Neural progenitor cell (in vitro differentiated cells): ENCODE results near the gene ITPR2. TPM values are rescaled to one million over a fixed set of nuclear protein-coding genes. Genes with fewer than 3 reads are reported as not detected.

ENCODE experiments used
- DNase-seq: peaks from one replicate; pipeline ENCODE4 v3.0.0-alpha.2; 2016; ENCODE audit warnings: low spot score
- H2AFZ ChIP-seq: fragments of 200-600 bp; sonication (generic); replicated peaks from 2 replicates; pipeline ENCODE4 v1.6.1; 2016; ENCODE audit warnings: antibody characterized with exemption
- H3F3A ChIP-seq: fragments of 200-600 bp; sonication (generic); 2 replicates; pipeline ENCODE4 v1.6.1; 2016; ENCODE audit warnings: antibody characterized with exemption, low read depth
- H3K27ac ChIP-seq: fragments of 200-600 bp; sonication (generic); 2 replicates; pipeline ENCODE4 v1.5.1; 2016; ENCODE audit warnings: mild to moderate bottlenecking
- H3K27me3 ChIP-seq: fragments of 200-600 bp; sonication (generic); 2 replicates; pipeline ENCODE4 v1.6.1; 2016; ENCODE audit warnings: mild to moderate bottlenecking, moderate library complexity
- H3K36me3 ChIP-seq: fragments of 200-600 bp; sonication (generic); 2 replicates; pipeline ENCODE4 v1.5.1; 2016
- H3K4me1 ChIP-seq: fragments of 200-600 bp; sonication (generic); 2 replicates; pipeline ENCODE4 v1.6.1; 2016; ENCODE audit warnings: mixed run types
- H3K4me2 ChIP-seq: fragments of 200-600 bp; sonication (generic); 2 replicates; pipeline ENCODE4 v1.6.1; 2016
- H3K4me3 ChIP-seq: fragments of 200-600 bp; sonication (generic); 2 replicates; pipeline ENCODE4 v1.5.1; 2016
- H3K79me2 ChIP-seq: fragments of 200-600 bp; sonication (generic); 2 replicates; pipeline ENCODE4 v1.6.1; 2016; ENCODE audit warnings: low read depth
- H3K9ac ChIP-seq: fragments of 200-600 bp; sonication (generic); 2 replicates; pipeline ENCODE4 v1.6.1; 2016
- H3K9me3 ChIP-seq: fragments of 200-600 bp; sonication (generic); 2 replicates; pipeline ENCODE4 v1.5.1; 2016; ENCODE audit warnings: low read depth
- H4K20me1 ChIP-seq: fragments of 200-600 bp; sonication (generic); 2 replicates; pipeline ENCODE4 v1.6.1; 2016; ENCODE audit warnings: low read depth
- H3K27ac Mint-ChIP-seq: 3 replicates; pipeline ENCODE4 v1.8.0; 2021; ENCODE audit warnings: mixed read lengths
- H3K27me3 Mint-ChIP-seq: 2 replicates; pipeline ENCODE4 v1.8.0; 2022; ENCODE audit warnings: low read depth, mild to moderate bottlenecking, inconsistent platforms, moderate library complexity, mixed read lengths; ENCODE audit not compliant: insufficient read depth
- H3K36me3 Mint-ChIP-seq: 3 replicates; pipeline ENCODE4 v1.8.0; 2021; ENCODE audit warnings: mixed read lengths
- H3K4me1 Mint-ChIP-seq: 3 replicates; pipeline ENCODE4 v1.8.0; 2021; ENCODE audit warnings: mixed read lengths
- H3K4me3 Mint-ChIP-seq: 3 replicates; pipeline ENCODE4 v1.8.0; 2021; ENCODE audit warnings: mild to moderate bottlenecking, moderate library complexity, mixed read lengths
- H3K9me3 Mint-ChIP-seq: 3 replicates; pipeline ENCODE4 v1.8.0; 2020; ENCODE audit warnings: mixed read lengths
- EZH2 ChIP-seq: fragments of 200-600 bp; sonication (generic); IDR thresholded peaks from 2 replicates; pipeline ENCODE4 v1.6.1; 2017; ENCODE audit warnings: antibody characterized with exemption, mild to moderate bottlenecking, moderate library complexity
- EZH2phosphoT487 ChIP-seq: fragments of 200-600 bp; sonication (generic); IDR thresholded peaks from 2 replicates; pipeline ENCODE4 v1.6.1; 2017; ENCODE audit warnings: antibody characterized with exemption
- total RNA-seq: library from RNA; depleted of rRNA; stranded (reverse); fragments of >200 nt; gene quantifications from 2 replicates; pipeline ENCODE4 v1.2.3, GENCODE V29; 2015; ENCODE audit warnings: low replicate concordance
- TF ChIP-seq, protein P1 (sequence below): fragments of 200-600 bp; sonication (generic); IDR thresholded peaks from 2 replicates; pipeline ENCODE4 v1.5.1; 2017; ENCODE audit warnings: antibody characterized with exemption, mild to moderate bottlenecking

The ITPR2 gene
- total RNA-seq, 1 donor from 2014 or later = 11.4 TPM

DNA sequence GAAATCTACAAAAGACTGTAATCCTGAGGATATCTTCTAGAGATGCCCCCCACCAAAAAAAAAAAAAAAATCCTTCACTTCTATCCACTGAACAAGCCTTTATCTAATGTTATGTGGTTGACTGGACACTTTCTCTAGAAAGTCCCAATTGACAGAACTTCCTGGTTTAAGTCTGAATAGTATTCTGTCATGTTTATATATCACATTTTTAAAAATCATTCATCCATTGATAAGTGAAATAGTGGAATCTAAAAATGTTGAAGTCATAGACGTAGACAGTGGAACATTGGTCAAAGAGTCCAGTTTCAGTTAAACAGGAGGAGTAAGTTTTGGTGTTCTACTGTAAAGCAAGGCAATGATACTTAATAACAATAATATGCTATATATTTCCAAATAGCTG, 340.6 kb downstream of the ITPR2 start:
- H3K36me3 ChIP-seq = no peaks in the 10 kb centered on the region
- H3F3A ChIP-seq = no peaks in the 10 kb centered on the region
- H3K27me3 ChIP-seq = no peaks in the 10 kb centered on the region
- H3K9me3 ChIP-seq = no peaks in the 10 kb centered on the region
- Mint-ChIP-seq H3K4me3 (no peak overlapping the region), H3K4me1 (peaks cover 17% of the 10 kb centered on the region), H3K27ac (no peak overlapping the region), H3K36me3 (no peaks in the 10 kb centered on the region), H3K9me3 (no peaks in the 10 kb centered on the region), H3K27me3 (peaks cover 2% of the 10 kb centered on the region)
- DNase-seq = no peak
- TF ChIP-seq, protein P1, sequence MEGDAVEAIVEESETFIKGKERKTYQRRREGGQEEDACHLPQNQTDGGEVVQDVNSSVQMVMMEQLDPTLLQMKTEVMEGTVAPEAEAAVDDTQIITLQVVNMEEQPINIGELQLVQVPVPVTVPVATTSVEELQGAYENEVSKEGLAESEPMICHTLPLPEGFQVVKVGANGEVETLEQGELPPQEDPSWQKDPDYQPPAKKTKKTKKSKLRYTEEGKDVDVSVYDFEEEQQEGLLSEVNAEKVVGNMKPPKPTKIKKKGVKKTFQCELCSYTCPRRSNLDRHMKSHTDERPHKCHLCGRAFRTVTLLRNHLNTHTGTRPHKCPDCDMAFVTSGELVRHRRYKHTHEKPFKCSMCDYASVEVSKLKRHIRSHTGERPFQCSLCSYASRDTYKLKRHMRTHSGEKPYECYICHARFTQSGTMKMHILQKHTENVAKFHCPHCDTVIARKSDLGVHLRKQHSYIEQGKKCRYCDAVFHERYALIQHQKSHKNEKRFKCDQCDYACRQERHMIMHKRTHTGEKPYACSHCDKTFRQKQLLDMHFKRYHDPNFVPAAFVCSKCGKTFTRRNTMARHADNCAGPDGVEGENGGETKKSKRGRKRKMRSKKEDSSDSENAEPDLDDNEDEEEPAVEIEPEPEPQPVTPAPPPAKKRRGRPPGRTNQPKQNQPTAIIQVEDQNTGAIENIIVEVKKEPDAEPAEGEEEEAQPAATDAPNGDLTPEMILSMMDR = no peak
- TF ChIP-seq EZH2phosphoT487 (no peak), EZH2 (no peak)
- H3K4me1 ChIP-seq = no peaks in the 10 kb centered on the region
- H3K9ac ChIP-seq = no peak overlapping the region
- H2AFZ ChIP-seq = no peak overlapping the region
- no peak overlapping the region for H3K27ac ChIP-seq
- no peak overlapping the region for H3K4me2 ChIP-seq
- H3K79me2 ChIP-seq = no peaks in the 10 kb centered on the region
- H3K4me3 ChIP-seq = no peak overlapping the region
- H4K20me1 ChIP-seq = no peaks in the 10 kb centered on the region

DNA sequence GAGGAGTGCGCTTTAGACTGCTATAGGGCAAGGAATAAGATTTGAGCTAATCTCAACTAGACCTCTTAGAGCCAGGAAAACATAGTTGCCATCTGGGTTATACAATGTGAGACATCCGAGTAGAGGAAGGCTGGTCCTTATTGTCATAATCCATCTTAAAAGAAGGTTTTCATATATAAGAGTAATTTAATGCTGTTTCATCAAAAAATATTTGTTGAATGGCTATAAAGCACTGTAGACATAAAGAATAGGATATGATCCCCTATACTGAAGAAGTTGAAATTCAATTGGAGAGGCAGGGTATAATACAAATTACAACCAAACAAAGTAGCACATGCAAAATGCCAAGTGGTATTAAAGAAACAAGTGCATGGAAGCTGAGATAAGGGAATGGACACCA, 343.1 kb downstream of the ITPR2 start:
- Mint-ChIP-seq H3K27me3 (peaks cover 2% of the 10 kb centered on the region), H3K36me3 (no peaks in the 10 kb centered on the region), H3K4me1 (peaks cover 23% of the 10 kb centered on the region), H3K4me3 (no peak overlapping the region), H3K9me3 (no peaks in the 10 kb centered on the region), H3K27ac (no peak overlapping the region)
- Histone ChIP-seq H3K79me2 (no peaks in the 10 kb centered on the region), H4K20me1 (no peaks in the 10 kb centered on the region), H3K4me1 (no peaks in the 10 kb centered on the region), H3K4me3 (no peak overlapping the region), H3K27ac (no peak overlapping the region), H3K9ac (no peak overlapping the region), H3K36me3 (no peaks in the 10 kb centered on the region), H3F3A (no peaks in the 10 kb centered on the region), H3K27me3 (no peaks in the 10 kb centered on the region), H3K4me2 (no peak overlapping the region), H2AFZ (no peak overlapping the region), H3K9me3 (no peaks in the 10 kb centered on the region)
- no peak for DNase-seq
- TF ChIP-seq EZH2 (no peak), EZH2phosphoT487 (no peak)
- TF ChIP-seq, protein P1 = no peak

DNA sequence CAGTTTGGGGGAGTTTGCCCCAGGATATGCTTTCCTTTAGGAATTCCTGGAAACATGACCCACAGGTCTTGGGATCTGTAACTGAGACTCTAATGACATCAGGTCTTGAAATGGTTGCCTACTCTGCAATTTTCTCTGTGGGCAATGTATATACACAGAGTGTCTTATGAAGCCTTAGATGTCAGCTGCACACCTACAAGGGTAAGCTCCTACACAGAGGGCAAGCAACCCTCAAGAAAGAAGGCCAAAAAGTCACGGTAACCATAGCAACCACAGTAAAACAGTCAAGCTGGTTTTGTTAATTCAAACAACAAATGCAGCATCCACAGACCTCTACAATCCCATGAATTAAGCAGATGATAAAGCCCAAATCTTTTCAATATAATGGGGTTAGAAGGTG, 344.6 kb downstream of the ITPR2 start:
- H4K20me1 ChIP-seq = no peaks in the 10 kb centered on the region
- TF ChIP-seq EZH2phosphoT487 (no peak), EZH2 (no peak)
- TF ChIP-seq, protein P1 = no peak
- H3K36me3 ChIP-seq = no peaks in the 10 kb centered on the region
- no peaks in the 10 kb centered on the region for H3K79me2 ChIP-seq
- H3K4me3 ChIP-seq = no peak overlapping the region
- Mint-ChIP-seq H3K9me3 (no peaks in the 10 kb centered on the region), H3K36me3 (no peaks in the 10 kb centered on the region), H3K27me3 (peaks cover 2% of the 10 kb centered on the region), H3K4me3 (no peak overlapping the region), H3K27ac (no peak overlapping the region), H3K4me1 (peaks cover 25% of the 10 kb centered on the region)
- no peak overlapping the region for H3K9ac ChIP-seq
- no peak overlapping the region for H3K4me2 ChIP-seq
- peak; percentile 34 for DNase-seq
- no peaks in the 10 kb centered on the region for H3F3A ChIP-seq
- no peak overlapping the region for H3K27ac ChIP-seq
- no peaks in the 10 kb centered on the region for H3K27me3 ChIP-seq
- no peak overlapping the region for H2AFZ ChIP-seq
- H3K9me3 ChIP-seq = no peaks in the 10 kb centered on the region
- no peaks in the 10 kb centered on the region for H3K4me1 ChIP-seq

DNA sequence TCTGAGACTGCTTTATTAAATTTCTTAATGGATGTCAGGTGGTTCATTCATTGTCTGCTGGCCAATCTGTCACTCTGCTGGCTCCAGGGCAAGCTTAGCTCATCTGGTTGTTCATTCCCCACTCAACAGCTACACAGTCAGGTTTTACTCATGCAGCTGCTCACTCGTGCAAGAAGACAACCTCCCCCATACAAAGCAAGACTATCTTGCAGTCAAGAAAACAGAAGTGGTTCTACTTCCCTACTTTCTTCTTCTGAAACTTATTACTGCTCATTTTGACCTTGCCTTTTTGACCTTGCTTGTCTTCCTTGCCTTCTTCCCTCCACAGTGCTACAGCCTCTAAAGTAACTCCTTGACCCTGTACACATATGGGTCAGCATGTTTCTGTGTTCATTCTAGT, 359.7 kb downstream of the ITPR2 start:
- TF ChIP-seq EZH2 = no peak
- TF ChIP-seq EZH2phosphoT487 = no peak
- TF ChIP-seq, protein P1 = no peak
- peaks cover 3% of the 10 kb centered on the region for H3K9me3 Mint-ChIP-seq
- H3K4me3 Mint-ChIP-seq = no peak overlapping the region
- Histone ChIP-seq H3K27me3 (no peaks in the 10 kb centered on the region), H3K4me2 (no peak overlapping the region), H3K4me3 (no peak overlapping the region), H3F3A (no peaks in the 10 kb centered on the region), H3K9ac (no peak overlapping the region), H4K20me1 (no peaks in the 10 kb centered on the region), H2AFZ (no peak overlapping the region), H3K79me2 (no peaks in the 10 kb centered on the region), H3K4me1 (no peaks in the 10 kb centered on the region), H3K27ac (no peak overlapping the region), H3K9me3 (no peaks in the 10 kb centered on the region), H3K36me3 (no peaks in the 10 kb centered on the region)
- no peak overlapping the region for H3K27ac Mint-ChIP-seq
- H3K27me3 Mint-ChIP-seq = no peaks in the 10 kb centered on the region
- H3K4me1 Mint-ChIP-seq = no peaks in the 10 kb centered on the region
- H3K36me3 Mint-ChIP-seq = peaks cover 2% of the 10 kb centered on the region
- DNase-seq = no peak
